HG03103 (cell line): ENCODE data around the gene CISD1.

ENCODE experiments used
- ATAC-seq: cut with Tn5 transposase; IDR thresholded peaks from one replicate; pipeline ENCODE4 v1.9.1; 2021; ENCODE audit warnings: low read depth; ENCODE audit not compliant: unreplicated experiment

Gene CISD1

GRCh38 chr10:58264780-58265179, 4.2 kb upstream of the CISD1 start:
- ATAC-seq: no peak

- no peak for ATAC-seq
Observed at GRCh38 chr10:58265249-58265648, 3.7 kb upstream of the CISD1 start.

- peak; percentile 14 for ATAC-seq
Observed at GRCh38 chr10:58266003-58266825, 2.7 kb upstream of the CISD1 start.

GRCh38 chr10:58266826-58267712, 1.9 kb upstream of the CISD1 start:
- ATAC-seq: no peak

- peak; percentile 48 for ATAC-seq
Observed at GRCh38 chr10:58267713-58268453, 1.1 kb upstream of the CISD1 start, which contains the start of gene IPMK. TSS of gene IPMK (minus strand) at chr10:58267894. CDS start at chr10:58267611, 283 bp downstream.

GRCh38 chr10:58268454-58268945, 462 bp upstream of the CISD1 start:
- peak; percentile 0 for ATAC-seq

GRCh38 chr10:58269782-58270290, 874 bp downstream of the CISD1 start:
- no peak for ATAC-seq

GRCh38 chr10:58275261-58275660, 6.3 kb downstream of the CISD1 start:
- ATAC-seq: no peak

- ATAC-seq: no peak
Observed at GRCh38 chr10:58275908-58276307, 6.9 kb downstream of the CISD1 start.

GRCh38 chr10:58278274-58278961, 9.5 kb downstream of the CISD1 start:
- ATAC-seq: no peak

- ATAC-seq: no peak
Observed at GRCh38 chr10:58278962-58279307, 10.0 kb downstream of the CISD1 start.

GRCh38 chr10:58280477-58280876, 11.5 kb downstream of the CISD1 start:
- ATAC-seq: no peak

GRCh38 chr10:58281092-58281752, 12.3 kb downstream of the CISD1 start:
- no peak for ATAC-seq

- peak; percentile 99 for ATAC-seq
Observed at GRCh38 chr10:58282615-58283014, 13.7 kb downstream of the CISD1 start.

- peak; percentile 72 for ATAC-seq
Observed at GRCh38 chr10:58291538-58292174, 22.7 kb downstream of the CISD1 start.

GRCh38 chr10:58293989-58294388, 25.0 kb downstream of the CISD1 start:
- no peak for ATAC-seq

- peak; percentile 90 for ATAC-seq
Observed at GRCh38 chr10:58299580-58299979, 30.6 kb downstream of the CISD1 start.

GRCh38 chr10:58300676-58301075, 31.7 kb downstream of the CISD1 start:
- ATAC-seq: no peak

GRCh38 chr10:58302254-58302653, 33.3 kb downstream of the CISD1 start:
- no peak for ATAC-seq
